Kidney (tissue), 14 donors: ENCODE data around the gene DIAPH3. TPM values are rescaled to one million over a fixed set of nuclear protein-coding genes. Genes with fewer than 3 reads are reported as not detected.

ENCODE experiments used
- DNase-seq, 5 donors: peaks; one replicate each; pipeline ENCODE4 v3.0.0-alpha.2; 2013 to 2020
- FAIRE-seq: peaks from 2 replicates; lab custom pipeline; 2012; peaks lifted over from hg19 to GRCh38; lab: Jason Lieb, UNC
- H3K27ac ChIP-seq, 2 donors: one replicate each; pipeline ENCODE4 v1.7.0; 2013; ENCODE audit warnings: low read depth in 2 of 2, low read length in 2 of 2, inconsistent platforms in 1 of 2
- H3K27me3 ChIP-seq: one replicate; pipeline ENCODE4 v1.7.1; 2013; ENCODE audit warnings: low read length, inconsistent platforms; ENCODE audit not compliant: control insufficient read depth, insufficient read depth
- H3K36me3 ChIP-seq, 3 donors: one replicate each; pipeline versions ENCODE4 v1.7.0 to v1.7.1; 2013; ENCODE audit warnings: low read length in 3 of 3, control low read depth in 1 of 3, inconsistent platforms in 1 of 3; ENCODE audit not compliant: insufficient read depth in 3 of 3, control insufficient read depth in 2 of 3
- H3K4me1 ChIP-seq, 3 donors: one replicate each; pipeline versions ENCODE4 v1.7.0 to v1.7.1; 2013; ENCODE audit warnings: low read length in 3 of 3, inconsistent platforms in 1 of 3, low read depth in 1 of 3; ENCODE audit not compliant: control insufficient read depth in 2 of 3, insufficient read depth in 2 of 3
- H3K4me3 ChIP-seq, 3 donors: one replicate each; pipeline versions ENCODE4 v1.7.0 to v1.8.1; 2013; ENCODE audit warnings: low read length in 3 of 3, control low read depth in 1 of 3, inconsistent platforms in 1 of 3
- H3K9ac ChIP-seq, 3 donors: one replicate each; pipeline versions ENCODE4 v1.7.0 to v1.7.1; 2013; ENCODE audit warnings: low read length in 3 of 3, control low read depth in 1 of 3, inconsistent platforms in 1 of 3
- H3K9me3 ChIP-seq, 3 donors: one replicate each; pipeline versions ENCODE4 v1.7.0 to v1.7.1; 2013; ENCODE audit warnings: low read length in 3 of 3, control low read depth in 1 of 3, inconsistent platforms in 1 of 3; ENCODE audit not compliant: control insufficient read depth in 2 of 3, insufficient read depth in 1 of 3
- intact Hi-C: fragments of 100-400 bp; cut with DNase I; formaldehyde crosslinking; loops from one replicate; pipeline ENCODE4 v1.11.1; 2022
- polyA plus RNA-seq: library from polyadenylated mRNA; stranded (reverse); fragments of 350-450 nt; fragmentation: Illumina TruSeq; extraction: RNeasy Lipid Tissue Mini Kit (QIAGEN cat#74804); gene quantifications from one replicate; pipeline ENCODE4 v1.2.3, GENCODE V29; 2014; ENCODE audit warnings: low read depth, low replicate concordance; ENCODE audit not compliant: insufficient read depth
- total RNA-seq: library from RNA; stranded (reverse); fragmentation: NEBNext Ultra II Directional; extraction: Animal tissue kit (Norgen Biotek cat#: 25700); gene quantifications from one replicate; pipeline ENCODE4 v1.2.1, GENCODE V29; 2021
- TF ChIP-seq, protein P1 (sequence below): IDR thresholded peaks from 3 replicates; pipeline ENCODE4 v1.5.1; 2012; ENCODE audit warnings: mild to moderate bottlenecking, moderate library complexity, borderline replicate concordance; ENCODE audit not compliant: insufficient read depth; ENCODE audit errors: extremely low read depth
- donor health status: control.
- donor health status: control.
- donor health status: control.
- donor health status: control.
- donor health status: control.
- donor health status: DM: yes; HTN: yes; CAD: no.
- donor health status: Normal renal cell carcinoma (clear cell type).

Gene DIAPH3
- total and polyA plus RNA-seq, 2 donors from 2014 or later: 2.0 to 2.7 TPM

DNA sequence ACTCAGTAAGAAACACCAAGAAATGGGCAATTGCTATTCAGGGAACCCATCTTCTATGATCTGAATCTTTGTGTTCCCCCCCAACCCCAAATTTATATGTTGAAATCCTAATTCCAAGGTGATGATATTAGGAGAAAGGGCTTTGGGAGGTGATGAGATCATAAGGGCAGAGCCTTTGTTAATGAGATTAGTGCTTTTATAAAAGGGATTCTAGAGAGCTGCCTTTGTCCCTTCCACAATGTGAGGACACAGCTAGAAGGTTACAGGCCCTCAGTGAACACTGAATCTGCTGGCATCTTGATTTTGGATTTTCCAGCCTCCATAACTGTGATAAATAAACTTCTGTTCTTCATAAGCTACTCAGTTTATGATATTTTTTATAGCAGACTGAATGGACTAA, 376.0 kb downstream of the DIAPH3 start:
- Histone ChIP-seq H3K27me3 (no peaks in the 10 kb centered on the region), H3K27ac (no peak overlapping the region), H3K9me3 (no peaks in the 10 kb centered on the region), H3K4me3 (no peak overlapping the region), H3K4me1 (no peaks in the 10 kb centered on the region), H3K36me3 (no peaks in the 10 kb centered on the region), H3K9ac (no peak overlapping the region)
- no peak for FAIRE-seq
- TF ChIP-seq, protein P1, sequence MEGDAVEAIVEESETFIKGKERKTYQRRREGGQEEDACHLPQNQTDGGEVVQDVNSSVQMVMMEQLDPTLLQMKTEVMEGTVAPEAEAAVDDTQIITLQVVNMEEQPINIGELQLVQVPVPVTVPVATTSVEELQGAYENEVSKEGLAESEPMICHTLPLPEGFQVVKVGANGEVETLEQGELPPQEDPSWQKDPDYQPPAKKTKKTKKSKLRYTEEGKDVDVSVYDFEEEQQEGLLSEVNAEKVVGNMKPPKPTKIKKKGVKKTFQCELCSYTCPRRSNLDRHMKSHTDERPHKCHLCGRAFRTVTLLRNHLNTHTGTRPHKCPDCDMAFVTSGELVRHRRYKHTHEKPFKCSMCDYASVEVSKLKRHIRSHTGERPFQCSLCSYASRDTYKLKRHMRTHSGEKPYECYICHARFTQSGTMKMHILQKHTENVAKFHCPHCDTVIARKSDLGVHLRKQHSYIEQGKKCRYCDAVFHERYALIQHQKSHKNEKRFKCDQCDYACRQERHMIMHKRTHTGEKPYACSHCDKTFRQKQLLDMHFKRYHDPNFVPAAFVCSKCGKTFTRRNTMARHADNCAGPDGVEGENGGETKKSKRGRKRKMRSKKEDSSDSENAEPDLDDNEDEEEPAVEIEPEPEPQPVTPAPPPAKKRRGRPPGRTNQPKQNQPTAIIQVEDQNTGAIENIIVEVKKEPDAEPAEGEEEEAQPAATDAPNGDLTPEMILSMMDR: no peak
- no peak for DNase-seq
- intact Hi-C loops: no loop called here

DNA sequence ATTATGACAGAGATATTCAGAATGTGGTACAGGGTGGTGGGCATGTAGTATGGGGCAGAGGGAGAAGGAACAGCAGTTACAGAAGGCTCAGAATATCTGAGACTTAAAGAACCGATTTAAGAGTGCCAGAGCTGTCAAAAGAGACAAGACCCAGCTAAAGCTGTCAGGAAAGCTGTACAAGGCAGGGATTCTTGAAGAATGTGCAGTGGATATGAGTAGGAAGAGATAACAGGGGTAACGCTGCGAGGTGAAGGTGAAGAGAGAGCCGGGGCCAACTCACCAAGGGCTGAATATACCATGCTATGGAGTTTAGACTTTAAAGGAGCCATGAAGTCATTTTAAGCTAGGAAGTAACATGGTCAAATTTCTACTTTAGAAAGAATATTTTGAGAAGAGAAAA, 381.0 kb downstream of the DIAPH3 start:
- TF ChIP-seq, protein P1: no peak
- H3K9ac ChIP-seq: no peak overlapping the region
- H3K27me3 ChIP-seq: no peaks in the 10 kb centered on the region
- H3K36me3 ChIP-seq: no peaks in the 10 kb centered on the region
- H3K27ac ChIP-seq: no peak overlapping the region
- DNase-seq (no peak), FAIRE-seq (no peak)
- no peaks in the 10 kb centered on the region for H3K4me1 ChIP-seq
- no peaks in the 10 kb centered on the region for H3K9me3 ChIP-seq
- intact Hi-C loops: no loop called here
- no peak overlapping the region for H3K4me3 ChIP-seq

DNA sequence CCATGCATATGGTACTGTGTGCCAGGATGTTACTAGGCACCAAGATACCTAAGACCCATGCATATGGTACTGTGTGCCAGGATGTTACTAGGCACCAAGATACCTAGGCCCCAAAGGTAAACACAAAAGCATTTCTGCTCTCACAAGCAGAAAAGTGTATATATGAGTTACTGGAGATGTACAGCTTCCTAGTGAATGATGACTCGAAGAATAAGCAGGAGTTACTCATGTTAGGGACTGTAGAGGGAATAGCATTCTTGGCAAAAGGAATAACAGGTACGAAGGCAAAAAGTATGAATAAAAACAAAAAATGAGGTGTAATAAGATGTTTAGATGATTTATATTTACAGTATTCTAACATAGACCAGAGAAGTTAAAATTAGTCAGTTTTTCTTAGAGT, 383.7 kb downstream of the DIAPH3 start:
- DNase-seq: no peak

More for the DNA sequence above, 383.7 kb downstream of the DIAPH3 start:
- H3K27ac ChIP-seq: no peak overlapping the region
- TF ChIP-seq, protein P1: no peak
- H3K36me3 ChIP-seq: no peaks in the 10 kb centered on the region
- no peaks in the 10 kb centered on the region for H3K4me1 ChIP-seq
- intact Hi-C loops: no loop called here
- FAIRE-seq: no peak
- no peaks in the 10 kb centered on the region for H3K9me3 ChIP-seq
- H3K9ac ChIP-seq: no peak overlapping the region
- no peaks in the 10 kb centered on the region for H3K27me3 ChIP-seq
- H3K4me3 ChIP-seq: no peak overlapping the region
